Glutamatergic neuron (in vitro differentiated cells): ENCODE data around the gene TMEM154. TPM values are rescaled to one million over a fixed set of nuclear protein-coding genes. Genes with fewer than 3 reads are reported as not detected.

Experiments used
- DNase-seq: peaks from one replicate; pipeline ENCODE4 v3.0.0; 2022
- H3K27ac Mint-ChIP-seq: one replicate; pipeline ENCODE4 v1.8.0; 2020; ENCODE audit warnings: mild to moderate bottlenecking, mixed read lengths, inconsistent platforms; ENCODE audit not compliant: unreplicated experiment
- H3K27me3 Mint-ChIP-seq: one replicate; pipeline ENCODE4 v1.8.0; 2020; ENCODE audit warnings: mild to moderate bottlenecking, moderate library complexity, mixed read lengths, inconsistent platforms; ENCODE audit not compliant: unreplicated experiment
- H3K36me3 Mint-ChIP-seq: one replicate; pipeline ENCODE4 v1.8.0; 2020; ENCODE audit warnings: mild to moderate bottlenecking, mixed read lengths, inconsistent platforms; ENCODE audit not compliant: unreplicated experiment
- H3K4me1 Mint-ChIP-seq: one replicate; pipeline ENCODE4 v1.8.0; 2020; ENCODE audit warnings: mild to moderate bottlenecking, low read depth, mixed read lengths, inconsistent platforms; ENCODE audit not compliant: unreplicated experiment
- H3K4me3 Mint-ChIP-seq: one replicate; pipeline ENCODE4 v1.8.0; 2020; ENCODE audit warnings: mild to moderate bottlenecking, mixed read lengths, inconsistent platforms; ENCODE audit not compliant: unreplicated experiment
- H3K9me3 Mint-ChIP-seq: one replicate; pipeline ENCODE4 v1.8.0; 2020; ENCODE audit warnings: mild to moderate bottlenecking, moderate library complexity, mixed read lengths, inconsistent platforms; ENCODE audit not compliant: unreplicated experiment
- total RNA-seq: library from RNA; stranded (reverse); fragmentation: NEBNext Ultra II Directional; extraction: Animal tissue kit (Norgen Biotek cat#: 25700); gene quantifications from one replicate; pipeline ENCODE4 v1.2.1, GENCODE V29; 2021; ENCODE audit not compliant: unreplicated experiment
- TF ChIP-seq, protein P1 (sequence below): fragments of 200-600 bp; sonication (generic); IDR thresholded peaks from one replicate; pipeline ENCODE4 v1.5.0; 2021; ENCODE audit not compliant: partially characterized antibody, unreplicated experiment

The TMEM154 gene
- total RNA-seq, 1 donor from 2014 or later = 0.22 TPM

DNA sequence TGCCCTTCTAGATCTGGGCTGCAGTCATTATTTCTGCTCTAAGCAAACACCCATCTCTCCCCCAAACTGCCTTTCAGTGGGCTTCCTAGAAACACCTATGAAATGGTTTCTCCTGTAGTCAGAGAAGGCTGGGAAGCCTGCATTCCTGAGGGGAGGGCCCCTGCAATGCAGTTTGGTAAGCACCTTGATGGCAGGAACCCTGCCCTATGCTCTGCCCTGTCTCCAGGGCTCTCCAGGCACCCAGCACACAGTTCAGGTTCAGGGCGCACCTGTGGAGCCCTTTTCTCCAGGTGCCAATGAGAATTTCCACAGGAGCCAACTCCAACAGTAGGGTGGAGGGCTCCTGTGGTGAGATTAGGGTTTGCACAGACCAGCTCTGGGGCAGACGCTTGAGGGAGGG, 74.8 kb downstream of the TMEM154 start:
- Mint-ChIP-seq H3K9me3 (peaks cover 2% of the 10 kb centered on the region), H3K27ac (peak overlapping the region; percentile 94), H3K4me3 (no peak overlapping the region), H3K36me3 (no peaks in the 10 kb centered on the region), H3K4me1 (peaks cover 25% of the 10 kb centered on the region), H3K27me3 (peaks cover 2% of the 10 kb centered on the region)
- no peak for DNase-seq
- TF ChIP-seq, protein P1, sequence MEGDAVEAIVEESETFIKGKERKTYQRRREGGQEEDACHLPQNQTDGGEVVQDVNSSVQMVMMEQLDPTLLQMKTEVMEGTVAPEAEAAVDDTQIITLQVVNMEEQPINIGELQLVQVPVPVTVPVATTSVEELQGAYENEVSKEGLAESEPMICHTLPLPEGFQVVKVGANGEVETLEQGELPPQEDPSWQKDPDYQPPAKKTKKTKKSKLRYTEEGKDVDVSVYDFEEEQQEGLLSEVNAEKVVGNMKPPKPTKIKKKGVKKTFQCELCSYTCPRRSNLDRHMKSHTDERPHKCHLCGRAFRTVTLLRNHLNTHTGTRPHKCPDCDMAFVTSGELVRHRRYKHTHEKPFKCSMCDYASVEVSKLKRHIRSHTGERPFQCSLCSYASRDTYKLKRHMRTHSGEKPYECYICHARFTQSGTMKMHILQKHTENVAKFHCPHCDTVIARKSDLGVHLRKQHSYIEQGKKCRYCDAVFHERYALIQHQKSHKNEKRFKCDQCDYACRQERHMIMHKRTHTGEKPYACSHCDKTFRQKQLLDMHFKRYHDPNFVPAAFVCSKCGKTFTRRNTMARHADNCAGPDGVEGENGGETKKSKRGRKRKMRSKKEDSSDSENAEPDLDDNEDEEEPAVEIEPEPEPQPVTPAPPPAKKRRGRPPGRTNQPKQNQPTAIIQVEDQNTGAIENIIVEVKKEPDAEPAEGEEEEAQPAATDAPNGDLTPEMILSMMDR = no peak

DNA sequence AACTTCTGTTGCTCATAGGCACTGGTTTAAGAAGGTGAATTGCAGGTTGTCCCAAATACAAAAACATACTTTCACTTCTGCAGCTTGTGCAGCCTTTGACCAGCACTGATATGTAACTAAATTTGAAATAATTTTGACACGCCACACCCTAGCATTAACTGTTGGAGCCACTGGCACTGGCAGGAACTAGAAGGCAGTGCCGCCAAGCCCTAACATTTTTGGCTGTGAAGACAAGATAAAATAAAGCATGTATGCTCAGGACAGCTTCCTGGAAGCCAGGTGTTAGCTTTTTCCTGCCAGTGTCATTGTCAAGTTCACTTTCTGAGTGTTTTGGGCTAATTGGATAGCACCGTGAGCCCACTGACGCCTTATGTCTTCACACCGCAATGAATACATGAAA, 78.6 kb downstream of the TMEM154 start:
- H3K4me3 Mint-ChIP-seq = no peak overlapping the region
- no peaks in the 10 kb centered on the region for H3K36me3 Mint-ChIP-seq
- no peak overlapping the region for H3K27ac Mint-ChIP-seq
- DNase-seq = no peak
- peaks cover 11% of the 10 kb centered on the region for H3K4me1 Mint-ChIP-seq
- TF ChIP-seq, protein P1 = no peak
- H3K9me3 Mint-ChIP-seq = peaks cover 1% of the 10 kb centered on the region
- H3K27me3 Mint-ChIP-seq = peaks cover 3% of the 10 kb centered on the region

DNA sequence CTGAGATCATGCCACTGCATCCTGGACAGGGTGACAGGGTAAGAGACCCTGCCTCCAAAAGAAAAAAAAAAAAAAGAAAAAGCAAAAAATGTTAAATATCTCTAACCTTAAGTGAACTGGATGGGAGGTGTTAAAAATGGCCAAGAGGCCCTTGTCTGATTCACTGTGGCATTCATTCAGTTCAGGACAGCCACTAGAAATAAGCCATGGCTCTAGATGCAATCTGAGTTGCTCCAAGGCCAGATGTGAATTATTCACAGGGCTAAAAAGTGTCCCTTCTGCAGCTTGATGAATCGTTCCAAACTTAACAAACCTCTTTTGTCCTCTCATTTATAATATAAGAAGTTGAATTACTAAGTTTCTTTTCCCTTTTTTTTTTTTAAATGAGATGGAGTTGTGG, 80.2 kb downstream of the TMEM154 start:
- Mint-ChIP-seq H3K27me3 (peaks cover 3% of the 10 kb centered on the region), H3K4me3 (no peak overlapping the region), H3K27ac (no peak overlapping the region), H3K36me3 (no peaks in the 10 kb centered on the region), H3K4me1 (peaks cover 11% of the 10 kb centered on the region), H3K9me3 (peaks cover 1% of the 10 kb centered on the region)
- no peak for DNase-seq
- TF ChIP-seq, protein P1 = no peak

DNA sequence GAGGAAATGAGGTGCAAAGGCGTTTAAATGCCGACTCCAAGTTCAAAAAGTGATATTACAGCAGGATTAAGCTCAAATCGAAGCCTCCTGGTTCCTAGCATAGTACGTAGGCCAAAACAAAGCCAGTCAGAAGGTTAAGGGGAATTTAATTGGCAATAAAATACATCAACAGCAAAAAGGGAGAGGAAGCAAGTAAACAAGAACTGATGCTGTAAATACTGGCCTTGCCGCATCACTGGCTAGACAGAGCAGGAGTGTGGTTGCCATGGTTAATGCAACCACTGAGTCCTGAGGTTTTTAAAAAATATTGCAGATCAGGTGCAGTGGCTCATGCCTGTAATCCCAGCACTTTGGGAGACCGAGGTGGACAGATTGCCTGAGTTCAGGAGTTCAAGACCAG, 80.7 kb downstream of the TMEM154 start:
- no peak overlapping the region for H3K4me3 Mint-ChIP-seq
- H3K27ac Mint-ChIP-seq = no peak overlapping the region
- TF ChIP-seq, protein P1 = no peak
- no peaks in the 10 kb centered on the region for H3K36me3 Mint-ChIP-seq
- H3K4me1 Mint-ChIP-seq = peaks cover 11% of the 10 kb centered on the region
- no peak for DNase-seq
- H3K27me3 Mint-ChIP-seq = peaks cover 3% of the 10 kb centered on the region
- peaks cover 1% of the 10 kb centered on the region for H3K9me3 Mint-ChIP-seq

DNA sequence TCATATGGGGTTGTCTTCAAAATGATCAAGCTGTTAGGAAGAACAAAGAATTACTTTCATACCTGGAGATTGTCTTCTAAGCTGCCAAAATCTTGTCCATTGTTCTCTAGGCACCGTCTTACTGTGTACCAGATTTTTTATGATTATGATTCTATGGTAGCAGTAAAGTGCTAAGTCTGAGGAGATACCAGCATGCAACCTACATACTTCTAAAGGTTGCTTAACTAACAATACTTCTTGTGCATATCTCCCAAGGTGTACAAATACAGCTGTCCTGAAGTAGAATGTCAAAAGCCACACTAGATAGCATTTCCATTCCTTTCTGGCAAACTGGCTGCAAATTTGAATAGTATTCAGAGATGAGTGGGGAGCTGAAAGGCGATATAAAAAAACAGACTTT, 81.3 kb downstream of the TMEM154 start:
- Mint-ChIP-seq H3K4me1 (peaks cover 11% of the 10 kb centered on the region), H3K36me3 (no peaks in the 10 kb centered on the region), H3K4me3 (no peak overlapping the region), H3K27ac (no peak overlapping the region), H3K9me3 (peaks cover 1% of the 10 kb centered on the region), H3K27me3 (peaks cover 3% of the 10 kb centered on the region)
- TF ChIP-seq, protein P1 = no peak
- DNase-seq = no peak
